Motor neuron (in vitro differentiated cells): ENCODE results near the gene PTPRE. TPM values are rescaled to one million over a fixed set of nuclear protein-coding genes. Genes with fewer than 3 reads are reported as not detected.

Source experiments
- ATAC-seq, 8 experiments: fragments of 200-7000 bp; cut with Tn5 transposase; replicated peaks in 6 of 8; 2 replicates each; pipeline ENCODE4 v1.8.0; 2021; ENCODE audit warnings: mild to moderate bottlenecking in 8 of 8, moderate library complexity in 8 of 8
- H3K27ac ChIP-seq, 2 donors: fragments of 250-450 bp; sonication (Bioruptor Pico); 2 replicates each; pipeline ENCODE4 v1.9.0; 2021; ENCODE audit warnings: antibody characterized with exemption in 2 of 2, mild to moderate bottlenecking in 2 of 2, moderate library complexity in 1 of 2
- H3K4me1 ChIP-seq, 2 donors: fragments of 250-450 bp; sonication (Bioruptor Pico); replicated peaks in 1 of 2; 2 replicates each; pipeline ENCODE4 v1.6.1; 2021; ENCODE audit warnings: antibody characterized with exemption in 2 of 2, mild to moderate bottlenecking in 2 of 2, moderate library complexity in 1 of 2
- H3K4me3 ChIP-seq, 5 donors: fragments of 250-450 bp; sonication (Bioruptor Pico); 2 replicates each; pipeline ENCODE4 v1.9.0; 2021; ENCODE audit warnings: antibody characterized with exemption in 5 of 5, mild to moderate bottlenecking in 5 of 5, moderate library complexity in 4 of 5
- WGBS, 10 experiments: fragments of 450-650 bp; shearing (Covaris generic); methylation state at CpG; one replicate each; pipeline ENCODE4 v1.0.0; 2022; 5-methylcytosine and 5-hydroxymethylcytosine counted together
- in situ Hi-C, 9 experiments: fragments of 400-800 bp; cut with MboI; loops; one replicate each; pipeline ENCODE4 v1.15.0; 2021; ENCODE audit warnings: low sequenced_read_pairs in 9 of 9, low pct_unique_long_range_greater_than_20kb in 2 of 9; ENCODE audit not compliant: unreplicated experiment in 9 of 9
- total RNA-seq, 8 experiments: library from RNA; unstranded; fragments of 300-600 nt; gene quantifications; 2 replicates each; pipeline versions ENCODE4 v1.2.3 to v1.2.4, GENCODE V29; 2022

Gene PTPRE
- total RNA-seq, 8 experiments from 2014 or later: 0.09 to 17.6 (median 3.9) TPM

- peak overlapping the region in 1 of 2 donors; percentile 61 for H3K27ac ChIP-seq
Measured at GRCh38 chr10:128025951-128026350, 119.0 kb downstream of the PTPRE start.

GRCh38 chr10:128026615-128027300, 119.9 kb downstream of the PTPRE start:
- in situ Hi-C loops: no loop called here
- WGBS, 10 experiments: 0 to 69% (median 56%) methylated on average over 1 to 4 of the region's 4 CpGs; no CpG with 5 or more reads in 1 of the 10 experiments
- Histone ChIP-seq H3K27ac (peak overlapping the region in 1 of 2 donors; percentile 61), H3K4me3 (no peak overlapping the region), H3K4me1 (peaks cover 4 to 19% of the 10 kb centered on the region in 2 donors)
- ATAC-seq: peak in 2 of 8 experiments; percentile 60 to 63

More at GRCh38 chr10:128025951-128026350, 119.0 kb downstream of the PTPRE start:
- ATAC-seq: peak in 1 of 8 experiments; percentile 17
- 0 to 81% (median 54%) methylated on average over 1 to 4 of the region's 6 CpGs; no CpG with 5 or more reads in 6 of the 10 experiments for WGBS, 10 experiments
- no peak overlapping the region for H3K4me3 ChIP-seq
- peaks cover 3 to 19% of the 10 kb centered on the region in 2 donors for H3K4me1 ChIP-seq
- in situ Hi-C loops: no loop called here

GRCh38 chr10:128027306-128027705, 120.4 kb downstream of the PTPRE start:
- no peak overlapping the region for H3K27ac ChIP-seq
- peaks cover 4 to 19% of the 10 kb centered on the region in 2 donors for H3K4me1 ChIP-seq
- WGBS, 10 experiments: 33 to 100% (median 76%) methylated on average over 1 to 7 of the region's 8 CpGs; no CpG with 5 or more reads in 1 of the 10 experiments
- no peak overlapping the region for H3K4me3 ChIP-seq
- no peak for ATAC-seq
- in situ Hi-C loops: no loop called here

- ATAC-seq: no peak
- in situ Hi-C loops: no loop called here
- H3K4me3 ChIP-seq: no peak overlapping the region
- peaks cover 4 to 22% of the 10 kb centered on the region in 2 donors for H3K4me1 ChIP-seq
- whole genome bisulfite sequencing, 10 experiments: 40 to 90% (median 79%) methylated on average over 1 to 5 of the region's 17 CpGs; no CpG with 5 or more reads in 4 of the 10 experiments
- no peak overlapping the region for H3K27ac ChIP-seq
Measured at GRCh38 chr10:128027822-128028507, 121.1 kb downstream of the PTPRE start.

GRCh38 chr10:128028508-128029289, 121.8 kb downstream of the PTPRE start:
- 100% methylated on average over 7 of the region's 24 CpGs; no CpG with 5 or more reads in 9 of the 10 experiments for WGBS, 10 experiments
- Histone ChIP-seq H3K4me3 (no peak overlapping the region), H3K27ac (no peak overlapping the region), H3K4me1 (peaks cover 4 to 22% of the 10 kb centered on the region in 2 donors)
- in situ Hi-C loops: no loop called here
- no peak for ATAC-seq

GRCh38 chr10:128029290-128029651, 122.4 kb downstream of the PTPRE start:
- Histone ChIP-seq H3K27ac (no peak overlapping the region), H3K4me3 (no peak overlapping the region), H3K4me1 (peaks cover 4 to 22% of the 10 kb centered on the region in 2 donors)
- WGBS, 10 experiments: 33 to 100% (median 85%) methylated on average over 1 to 2 of the region's 7 CpGs; no CpG with 5 or more reads in 6 of the 10 experiments
- ATAC-seq: no peak
- in situ Hi-C loops: no loop called here

- peaks cover 4 to 22% of the 10 kb centered on the region in 2 donors for H3K4me1 ChIP-seq
- H3K27ac ChIP-seq: no peak overlapping the region
- H3K4me3 ChIP-seq: no peak overlapping the region
- in situ Hi-C loops: no loop called here
- WGBS, 10 experiments: 0 to 90% (median 70%) methylated on average over 1 to 8 of the region's 17 CpGs; no CpG with 5 or more reads in 5 of the 10 experiments
- ATAC-seq: no peak
Measured at GRCh38 chr10:128029731-128030369, 122.9 kb downstream of the PTPRE start.

GRCh38 chr10:128030498-128031072, 123.7 kb downstream of the PTPRE start:
- Histone ChIP-seq H3K27ac (no peak overlapping the region), H3K4me1 (peaks cover 4 to 22% of the 10 kb centered on the region in 2 donors), H3K4me3 (no peak overlapping the region)
- in situ Hi-C loops: no loop called here
- 48 to 91% (median 79%) methylated on average over 2 to 8 of the region's 17 CpGs; no CpG with 5 or more reads in 5 of the 10 experiments for WGBS, 10 experiments
- ATAC-seq: peak in 2 of 8 experiments; percentile 12 to 53

GRCh38 chr10:128031216-128031615, 124.3 kb downstream of the PTPRE start:
- WGBS, 10 experiments: 30 to 95% (median 70%) methylated on average over 1 to 7 of the region's 9 CpGs; no CpG with 5 or more reads in 6 of the 10 experiments
- in situ Hi-C loops: no loop called here
- no peak overlapping the region for H3K4me3 ChIP-seq
- H3K27ac ChIP-seq: no peak overlapping the region
- no peak for ATAC-seq
- peaks cover 4 to 16% of the 10 kb centered on the region in 2 donors for H3K4me1 ChIP-seq

- no peak for ATAC-seq
- H3K4me3 ChIP-seq: no peak overlapping the region
- WGBS, 10 experiments: 22 to 100% (median 93%) methylated on average over 1 to 3 of the region's 5 CpGs; no CpG with 5 or more reads in 3 of the 10 experiments
- in situ Hi-C loops: no loop called here
- no peak overlapping the region for H3K27ac ChIP-seq
- peaks cover 4% of the 10 kb centered on the region in 2 donors for H3K4me1 ChIP-seq
Measured at GRCh38 chr10:128032466-128032865, 125.6 kb downstream of the PTPRE start.

- ATAC-seq: peak in 3 of 8 experiments; percentile 68 to 75 (median 69)
- Histone ChIP-seq H3K4me1 (peaks cover 2 to 4% of the 10 kb centered on the region in 2 donors), H3K4me3 (no peak overlapping the region), H3K27ac (no peak overlapping the region)
- in situ Hi-C loops: no loop called here
- 41 to 100% (median 79%) methylated on average over 1 to 4 of the region's 5 CpGs; no CpG with 5 or more reads in 5 of the 10 experiments for WGBS, 10 experiments
Measured at GRCh38 chr10:128035557-128035973, 128.7 kb downstream of the PTPRE start.

- no peak for ATAC-seq
- Histone ChIP-seq H3K27ac (no peak overlapping the region), H3K4me3 (no peak overlapping the region), H3K4me1 (peaks cover 0 to 2% of the 10 kb centered on the region in 2 donors)
- in situ Hi-C loops: no loop called here
- 50 to 100% (median 90%) methylated on average over 2 of the region's 9 CpGs; no CpG with 5 or more reads in 7 of the 10 experiments for WGBS, 10 experiments
Measured at GRCh38 chr10:128036011-128036615, 129.2 kb downstream of the PTPRE start.
